Smooth muscle cell (in vitro differentiated cells): ENCODE data around the gene SNX30. TPM values are rescaled to one million over a fixed set of nuclear protein-coding genes. Genes with fewer than 3 reads are reported as not detected.

Experiments
- DNase-seq: peaks from one replicate; lab custom pipeline; 2025; ENCODE audit not compliant: unreplicated experiment; lab: John Stamatoyannopoulos, UW
- H2AFZ ChIP-seq: fragments of 200-600 bp; sonication (generic); 2 replicates; pipeline ENCODE4 v1.6.0; 2016; ENCODE audit warnings: antibody characterized with exemption, low read depth, mild to moderate bottlenecking
- H3F3A ChIP-seq: fragments of 200-600 bp; sonication (generic); 2 replicates; pipeline ENCODE4 v1.6.0; 2017; ENCODE audit warnings: antibody characterized with exemption, low read depth
- H3K27ac ChIP-seq: fragments of 200-600 bp; sonication (generic); 2 replicates; pipeline ENCODE4 v1.5.1; 2016; ENCODE audit warnings: low read depth, mild to moderate bottlenecking
- H3K27me3 ChIP-seq: fragments of 200-600 bp; sonication (generic); 2 replicates; pipeline ENCODE4 v1.6.1; 2016; ENCODE audit warnings: low read depth, mild to moderate bottlenecking
- H3K36me3 ChIP-seq: fragments of 200-600 bp; sonication (generic); 2 replicates; pipeline ENCODE4 v1.5.1; 2016; ENCODE audit warnings: low read depth
- H3K4me1 ChIP-seq: fragments of 200-600 bp; sonication (generic); 2 replicates; pipeline ENCODE4 v1.5.1; 2016; ENCODE audit warnings: low read depth
- H3K4me2 ChIP-seq: fragments of 200-600 bp; sonication (generic); 2 replicates; pipeline ENCODE4 v1.6.0; 2016; ENCODE audit warnings: mild to moderate bottlenecking
- H3K4me3 ChIP-seq: fragments of 200-600 bp; sonication (generic); 2 replicates; pipeline ENCODE4 v1.5.1; 2016; ENCODE audit warnings: mild to moderate bottlenecking
- H3K79me2 ChIP-seq: fragments of 200-600 bp; sonication (generic); 2 replicates; pipeline ENCODE4 v1.6.0; 2016; ENCODE audit warnings: low read depth, mild to moderate bottlenecking
- H3K9ac ChIP-seq: fragments of 200-600 bp; sonication (generic); 2 replicates; pipeline ENCODE4 v1.6.0; 2016; ENCODE audit warnings: low read depth
- H3K9me3 ChIP-seq: fragments of 200-600 bp; sonication (generic); replicated peaks from 2 replicates; pipeline ENCODE4 v1.5.1; 2016; ENCODE audit warnings: low read depth
- H4K20me1 ChIP-seq: fragments of 200-600 bp; sonication (generic); 2 replicates; pipeline ENCODE4 v1.6.0; 2016; ENCODE audit warnings: low read depth
- WGBS: methylation state at CpG from one replicate; pipeline ENCODE4 v1.1.7; 2016; ENCODE audit warnings: low lambda C conversion rate; 5-methylcytosine and 5-hydroxymethylcytosine counted together
- polyA plus RNA-seq: library from polyadenylated mRNA; unstranded; fragments of >200 nt; fragmentation: Nextera tagmentation; extraction: Ambion mirVana; gene quantifications from 2 replicates; pipeline ENCODE4 v1.2.1, GENCODE V29; 2016
- total RNA-seq: library from RNA; depleted of rRNA; stranded (reverse); fragments of >200 nt; gene quantifications from 2 replicates; pipeline ENCODE4 v1.2.3, GENCODE V29; 2014
- TF ChIP-seq, protein P1 (sequence below): fragments of 200-600 bp; sonication (generic); IDR thresholded peaks from 2 replicates; pipeline ENCODE4 v1.5.1; 2017; ENCODE audit warnings: borderline replicate concordance, mild to moderate bottlenecking, antibody characterized with exemption; ENCODE audit not compliant: insufficient read depth, poor library complexity, severe bottlenecking

Gene SNX30
- total and polyA plus RNA-seq, 2 experiments from 2014 or later, result 3.6 to 10.7 TPM

GRCh38 chr9:112823257-112823656, 72.7 kb downstream of the SNX30 start:
- Histone ChIP-seq H3K4me3 (no peak overlapping the region), H3K27me3 (no peaks in the 10 kb centered on the region), H3K9me3 (no peaks in the 10 kb centered on the region), H3K79me2 (no peaks in the 10 kb centered on the region), H2AFZ (no peak overlapping the region), H3K27ac (no peak overlapping the region), H3F3A (no peaks in the 10 kb centered on the region), H3K9ac (no peak overlapping the region), H3K4me2 (no peak overlapping the region), H3K4me1 (no peaks in the 10 kb centered on the region), H3K36me3 (no peaks in the 10 kb centered on the region), H4K20me1 (no peaks in the 10 kb centered on the region)
- WGBS, result 98% methylated on average over 3 of the region's 3 CpGs
- no peak for DNase-seq
- TF ChIP-seq, protein P1, sequence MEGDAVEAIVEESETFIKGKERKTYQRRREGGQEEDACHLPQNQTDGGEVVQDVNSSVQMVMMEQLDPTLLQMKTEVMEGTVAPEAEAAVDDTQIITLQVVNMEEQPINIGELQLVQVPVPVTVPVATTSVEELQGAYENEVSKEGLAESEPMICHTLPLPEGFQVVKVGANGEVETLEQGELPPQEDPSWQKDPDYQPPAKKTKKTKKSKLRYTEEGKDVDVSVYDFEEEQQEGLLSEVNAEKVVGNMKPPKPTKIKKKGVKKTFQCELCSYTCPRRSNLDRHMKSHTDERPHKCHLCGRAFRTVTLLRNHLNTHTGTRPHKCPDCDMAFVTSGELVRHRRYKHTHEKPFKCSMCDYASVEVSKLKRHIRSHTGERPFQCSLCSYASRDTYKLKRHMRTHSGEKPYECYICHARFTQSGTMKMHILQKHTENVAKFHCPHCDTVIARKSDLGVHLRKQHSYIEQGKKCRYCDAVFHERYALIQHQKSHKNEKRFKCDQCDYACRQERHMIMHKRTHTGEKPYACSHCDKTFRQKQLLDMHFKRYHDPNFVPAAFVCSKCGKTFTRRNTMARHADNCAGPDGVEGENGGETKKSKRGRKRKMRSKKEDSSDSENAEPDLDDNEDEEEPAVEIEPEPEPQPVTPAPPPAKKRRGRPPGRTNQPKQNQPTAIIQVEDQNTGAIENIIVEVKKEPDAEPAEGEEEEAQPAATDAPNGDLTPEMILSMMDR, result no peak

DNA sequence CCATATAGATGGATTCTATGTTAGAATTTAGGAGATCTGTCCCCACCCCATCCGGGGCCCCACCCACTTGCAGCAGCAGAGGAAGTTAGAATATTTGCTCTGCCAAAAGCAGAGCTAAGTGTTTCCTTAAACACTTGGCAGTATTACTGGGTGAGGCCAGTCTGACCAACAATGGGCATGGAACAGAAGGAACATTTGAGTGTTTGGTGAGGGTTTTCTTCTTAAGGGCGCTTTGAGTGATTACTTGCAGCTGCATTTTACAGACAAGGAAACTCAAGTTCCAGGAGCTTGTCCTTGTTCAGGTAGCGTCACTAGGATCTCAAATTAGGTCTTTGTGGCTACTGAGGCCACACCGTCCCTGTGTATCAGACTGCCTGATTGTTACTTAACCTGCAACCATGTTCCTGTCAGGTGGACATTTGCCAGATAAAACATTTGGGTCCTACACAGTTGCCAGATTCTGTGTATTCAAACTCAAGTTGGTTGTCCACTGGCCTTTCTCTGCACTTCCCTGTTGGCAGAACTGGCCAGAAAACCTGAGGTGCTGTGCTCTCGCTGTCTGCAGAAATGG, 80.8 kb downstream of the SNX30 start:
- WGBS, result 95% methylated on average over 5 of the region's 5 CpGs
- Histone ChIP-seq H3K27ac (no peak overlapping the region), H3F3A (no peaks in the 10 kb centered on the region), H3K4me2 (no peak overlapping the region), H3K36me3 (no peaks in the 10 kb centered on the region), H3K27me3 (no peaks in the 10 kb centered on the region), H3K9me3 (no peaks in the 10 kb centered on the region), H3K4me3 (no peak overlapping the region), H2AFZ (no peak overlapping the region), H3K4me1 (no peaks in the 10 kb centered on the region), H4K20me1 (no peaks in the 10 kb centered on the region), H3K9ac (no peak overlapping the region), H3K79me2 (no peaks in the 10 kb centered on the region)
- TF ChIP-seq, protein P1, result no peak
- no peak for DNase-seq

DNA sequence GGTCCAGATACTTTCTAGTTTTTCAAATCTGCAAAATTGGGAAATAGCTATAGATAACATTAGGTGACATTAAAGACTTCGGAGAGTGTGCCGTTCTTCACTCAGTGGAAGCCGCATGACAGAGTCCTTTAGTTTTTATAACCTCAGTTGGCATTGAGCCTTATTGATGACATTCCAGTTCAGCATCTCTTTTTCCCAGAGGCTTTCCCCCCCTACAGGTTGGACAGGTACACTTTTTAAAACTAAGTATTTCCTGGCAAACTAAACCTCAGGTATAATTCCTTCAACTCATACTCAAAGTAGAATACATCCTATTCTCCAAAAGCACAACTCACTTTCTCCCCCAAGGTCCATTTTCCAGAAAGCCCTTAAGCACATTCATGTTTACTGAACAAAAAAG, 81.4 kb downstream of the SNX30 start:
- no peaks in the 10 kb centered on the region for H3K9me3 ChIP-seq
- H3F3A ChIP-seq, result no peaks in the 10 kb centered on the region
- H4K20me1 ChIP-seq, result no peaks in the 10 kb centered on the region
- no peaks in the 10 kb centered on the region for H3K36me3 ChIP-seq
- H3K4me1 ChIP-seq, result no peaks in the 10 kb centered on the region
- H3K9ac ChIP-seq, result no peak overlapping the region
- no peak overlapping the region for H3K4me2 ChIP-seq
- no peaks in the 10 kb centered on the region for H3K79me2 ChIP-seq
- DNase-seq, result no peak
- H3K27me3 ChIP-seq, result no peaks in the 10 kb centered on the region
- no peak overlapping the region for H3K4me3 ChIP-seq
- WGBS, result 97% methylated on average over 3 of the region's 3 CpGs
- H2AFZ ChIP-seq, result no peak overlapping the region
- H3K27ac ChIP-seq, result no peak overlapping the region
- TF ChIP-seq, protein P1, result no peak

GRCh38 chr9:112833081-112833480, 82.5 kb downstream of the SNX30 start:
- Histone ChIP-seq H3K27me3 (no peaks in the 10 kb centered on the region), H3K27ac (no peak overlapping the region), H3K4me1 (no peaks in the 10 kb centered on the region), H3K36me3 (no peaks in the 10 kb centered on the region), H3K9me3 (no peaks in the 10 kb centered on the region), H3F3A (no peaks in the 10 kb centered on the region), H4K20me1 (no peaks in the 10 kb centered on the region), H3K4me2 (no peak overlapping the region), H2AFZ (no peak overlapping the region), H3K4me3 (no peak overlapping the region), H3K9ac (no peak overlapping the region), H3K79me2 (no peaks in the 10 kb centered on the region)
- 94% methylated on average over 4 of the region's 4 CpGs for WGBS
- TF ChIP-seq, protein P1, result no peak
- DNase-seq, result no peak
